ENCODE data around the gene RPRD1A. TPM values are rescaled to one million over a fixed set of nuclear protein-coding genes. Genes with fewer than 3 reads are reported as not detected.

Gene RPRD1A
- total RNA-seq, 2 donors from 2014 or later, result 72.7 to 81.5 TPM

GRCh38 chr18:36023336-36023735 lies 44.0 kb downstream of the RPRD1A start:
- no peaks in the 10 kb centered on the region for H3K9me3 ChIP-seq
- WGBS, result 83% methylated on average over 1 of the region's 1 CpG
- no peak overlapping the region for H3K4me3 ChIP-seq
- TF ChIP-seq POLR2AphosphoS5 (IDR thresholded peaks at IDR 0.05) (no peak), CTCF (IDR thresholded peaks at IDR 0.05) (no peak), POLR2A (IDR thresholded peaks at IDR 0.05) (no peak)
- intact Hi-C loops (cut with DNase I), result no loop called here
- H3K4me1 ChIP-seq (replicated peaks), result no peaks in the 10 kb centered on the region
- DNase-seq (ENCODE audit: low spot score), result no peak
- no peak overlapping the region for H3K27ac ChIP-seq
- H3K36me3 ChIP-seq, result peaks cover 0 to 5% of the 10 kb centered on the region in 2 donors
- no peaks in the 10 kb centered on the region for H3K27me3 ChIP-seq (replicated peaks; ENCODE audit: insufficient read depth)

DNA sequence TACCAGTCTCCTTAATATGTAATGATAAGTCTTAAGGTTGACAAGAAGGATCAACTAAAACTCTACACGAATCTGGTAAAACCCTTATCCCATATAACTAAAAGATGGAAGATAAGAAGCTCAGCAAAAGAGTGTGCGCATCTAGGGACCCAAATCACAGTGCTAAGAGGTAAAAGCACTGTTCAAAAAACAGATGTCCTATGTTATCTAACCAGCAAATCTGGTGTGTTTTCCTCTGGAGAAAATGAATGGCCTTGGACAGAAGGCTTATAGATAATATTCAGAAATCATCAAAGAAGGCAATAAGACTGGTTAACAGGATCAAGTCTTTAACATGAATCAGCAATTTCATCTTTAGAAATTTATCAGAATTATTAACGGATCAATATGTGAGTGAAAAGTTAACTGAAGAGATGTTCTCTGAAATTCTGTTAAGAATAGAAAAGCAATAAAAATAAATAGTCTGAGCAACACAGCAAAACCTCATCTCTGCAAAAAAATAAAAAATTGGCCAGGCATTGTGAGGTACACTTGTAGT lies 47.1 kb downstream of the RPRD1A start:
- 89% methylated on average over 3 of the region's 3 CpGs for WGBS
- no peaks in the 10 kb centered on the region for H3K9me3 ChIP-seq
- no peak for DNase-seq (ENCODE audit: low spot score)
- TF ChIP-seq POLR2AphosphoS5 (IDR thresholded peaks at IDR 0.05) (no peak), CTCF (IDR thresholded peaks at IDR 0.05) (no peak), POLR2A (IDR thresholded peaks at IDR 0.05) (no peak)
- H3K4me1 ChIP-seq (replicated peaks), result peaks cover 5% of the 10 kb centered on the region
- no peak overlapping the region for H3K4me3 ChIP-seq
- peaks cover 0 to 5% of the 10 kb centered on the region in 2 donors for H3K36me3 ChIP-seq
- H3K27me3 ChIP-seq (replicated peaks; ENCODE audit: insufficient read depth), result no peaks in the 10 kb centered on the region
- intact Hi-C loops (cut with DNase I), result no loop called here
- no peak overlapping the region for H3K27ac ChIP-seq

GRCh38 chr18:36017232-36017631 lies 50.1 kb downstream of the RPRD1A start:
- Histone ChIP-seq H3K4me1 (replicated peaks) (peaks cover 5% of the 10 kb centered on the region), H3K36me3 (no peaks in the 10 kb centered on the region), H3K27me3 (replicated peaks; ENCODE audit: insufficient read depth) (no peaks in the 10 kb centered on the region), H3K9me3 (no peaks in the 10 kb centered on the region), H3K4me3 (no peak overlapping the region), H3K27ac (no peak overlapping the region)
- intact Hi-C loops (cut with DNase I), result loop anchor here (5.0 kb wide), 1 partner anchor 265 kb away; no protein-coding TSS in a partner anchor
- TF ChIP-seq POLR2AphosphoS5 (IDR thresholded peaks at IDR 0.05) (no peak), POLR2A (IDR thresholded peaks at IDR 0.05) (no peak), CTCF (IDR thresholded peaks at IDR 0.05) (no peak)
- 79% methylated on average over 2 of the region's 2 CpGs for WGBS
- DNase-seq (ENCODE audit: low spot score), result no peak

DNA sequence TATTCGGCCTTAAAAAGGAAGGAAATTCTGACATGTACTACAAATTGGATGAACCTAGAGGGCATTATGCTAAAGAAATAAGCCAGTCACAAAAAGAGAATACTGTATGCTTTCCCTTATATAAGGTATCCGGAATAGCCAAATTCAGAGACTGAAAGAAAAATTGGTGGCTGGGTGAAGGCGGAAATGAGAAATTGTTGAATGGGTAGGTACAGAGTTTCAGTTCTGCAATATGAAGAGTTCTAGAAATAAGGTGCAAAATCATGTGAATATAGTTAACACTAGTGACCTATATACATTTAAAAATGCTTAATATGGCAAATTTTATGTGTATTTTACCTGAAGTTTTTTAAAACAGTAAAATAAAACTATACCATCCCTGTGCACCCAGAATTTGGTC lies 51.7 kb downstream of the RPRD1A start:
- DNase-seq (ENCODE audit: low spot score), result no peak
- no peak for TF ChIP-seq CTCF (IDR thresholded peaks at IDR 0.05)
- no peak for TF ChIP-seq POLR2AphosphoS5 (IDR thresholded peaks at IDR 0.05)
- TF ChIP-seq POLR2A (IDR thresholded peaks at IDR 0.05), result no peak
- intact Hi-C loops (cut with DNase I), result loop anchor here (5.0 kb wide), 1 partner anchor 267 kb away; no protein-coding TSS in a partner anchor

DNA sequence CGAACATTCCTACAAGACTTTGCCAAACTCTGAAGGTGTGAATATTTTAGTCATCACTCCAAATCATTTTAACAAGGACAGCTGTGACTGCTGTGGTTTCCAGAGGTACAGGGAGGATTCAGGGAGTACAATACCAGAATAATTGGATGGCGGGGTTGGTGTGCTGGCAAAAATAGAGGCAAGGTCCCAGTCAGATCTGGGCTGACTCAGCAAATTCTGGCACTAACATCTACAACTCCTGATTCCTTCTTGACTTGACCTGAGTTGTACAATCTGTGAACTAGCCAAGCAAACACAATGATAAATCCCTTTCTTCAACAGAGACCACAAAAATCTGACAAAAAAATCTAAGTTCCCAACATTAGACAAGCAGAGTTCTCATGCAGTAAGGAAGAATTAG lies 54.5 kb downstream of the RPRD1A start:
- no peak overlapping the region for H3K27ac ChIP-seq
- 91% methylated on average over 2 of the region's 2 CpGs for WGBS
- no peak for DNase-seq (ENCODE audit: low spot score)
- H3K27me3 ChIP-seq (replicated peaks; ENCODE audit: insufficient read depth), result no peaks in the 10 kb centered on the region
- TF ChIP-seq POLR2A (IDR thresholded peaks at IDR 0.05) (no peak), CTCF (IDR thresholded peaks at IDR 0.05) (no peak), POLR2AphosphoS5 (IDR thresholded peaks at IDR 0.05) (no peak)
- H3K4me1 ChIP-seq (replicated peaks), result peaks cover 5% of the 10 kb centered on the region
- no peak overlapping the region for H3K4me3 ChIP-seq
- H3K9me3 ChIP-seq, result no peaks in the 10 kb centered on the region
- H3K36me3 ChIP-seq, result no peaks in the 10 kb centered on the region
- intact Hi-C loops (cut with DNase I), result no loop called here

More for the DNA sequence above, 51.7 kb downstream of the RPRD1A start:
- WGBS, result 92% methylated on average over 3 of the region's 3 CpGs
- Histone ChIP-seq H3K27me3 (replicated peaks; ENCODE audit: insufficient read depth) (no peaks in the 10 kb centered on the region), H3K9me3 (no peaks in the 10 kb centered on the region), H3K36me3 (no peaks in the 10 kb centered on the region), H3K27ac (no peak overlapping the region), H3K4me1 (replicated peaks) (peaks cover 5% of the 10 kb centered on the region), H3K4me3 (no peak overlapping the region)
